H1 (cell line): ENCODE results near the gene ZNF366. TPM values are rescaled to one million over a fixed set of nuclear protein-coding genes. Genes with fewer than 3 reads are reported as not detected.

Source experiments
- CTCF ChIA-PET: fragments of 300-600 bp; sonication (Branson Sonifier 250); formaldehyde crosslinking; loops from one replicate; lab custom pipeline; 2021; ENCODE audit not compliant: partially characterized antibody; lab: Charles Lee
- POLR2A ChIA-PET: fragments of 300-600 bp; sonication (Branson Sonifier 250); formaldehyde crosslinking; loops from one replicate; lab custom pipeline; 2021; ENCODE audit warnings: inconsistent platforms; ENCODE audit not compliant: partially characterized antibody; lab: Charles Lee
- DNase-seq, 2 experiments: peaks; one replicate each; pipeline versions ENCODE4 v3.0.0 to v3.0.0-alpha.2; 2010 to 2022; ENCODE audit warnings: low spot score in 2 of 2, low read depth in 1 of 2, mixed read lengths in 1 of 2
- FAIRE-seq: peaks from 2 replicates; lab custom pipeline; 2011; peaks lifted over from hg19 to GRCh38; lab: Jason Lieb, UNC
- H2AFZ ChIP-seq: 2 replicates; pipeline ENCODE4 v1.8.1; 2012; ENCODE audit warnings: low read length, inconsistent platforms
- H2AK5ac ChIP-seq: 2 replicates; pipeline ENCODE4 v1.6.1; 2013; ENCODE audit warnings: low read depth, low read length
- H2BK120ac ChIP-seq: replicated peaks from 2 replicates; pipeline ENCODE3; 2013; ENCODE audit warnings: low read depth, low read length, inconsistent platforms
- H2BK12ac ChIP-seq: 2 replicates; pipeline ENCODE4 v1.6.1; 2013; ENCODE audit warnings: low read depth, low read length
- H2BK15ac ChIP-seq: 2 replicates; pipeline ENCODE4 v1.6.1; 2013; ENCODE audit warnings: low read length
- H2BK20ac ChIP-seq: 2 replicates; pipeline ENCODE4 v1.6.1; 2013; ENCODE audit warnings: low read length
- H2BK5ac ChIP-seq: 2 replicates; pipeline ENCODE4 v1.6.1; 2013; ENCODE audit warnings: low read depth, low read length
- H3K14ac ChIP-seq: 2 replicates; pipeline ENCODE4 v1.6.1; 2013; ENCODE audit warnings: inconsistent platforms; ENCODE audit not compliant: insufficient read length
- H3K18ac ChIP-seq: 2 replicates; pipeline ENCODE4 v1.6.1; 2013; ENCODE audit warnings: low read length; ENCODE audit errors: extremely low read depth
- H3K23ac ChIP-seq: 2 replicates; pipeline ENCODE4 v1.6.1; 2013; ENCODE audit warnings: inconsistent platforms; ENCODE audit not compliant: insufficient read length
- H3K23me2 ChIP-seq: 2 replicates; pipeline ENCODE4 v1.6.1; 2013; ENCODE audit warnings: low read depth, low read length
- H3K27ac ChIP-seq: 2 replicates; pipeline ENCODE4 v1.6.1; 2011; ENCODE audit warnings: low read depth, low read length, inconsistent platforms
- H3K27me3 ChIP-seq, 4 experiments: replicated peaks in 1 of 4; 1 replicate in 1 of 4; 2 replicates in 3 of 4; pipeline versions ENCODE4 v1.6.1 to v1.8.1; 2011 to 2013; ENCODE audit warnings: low read length in 3 of 4, mild to moderate bottlenecking in 3 of 4, inconsistent platforms in 2 of 4, mixed read lengths in 2 of 4, moderate library complexity in 1 of 4; ENCODE audit not compliant: control insufficient read depth in 3 of 4, insufficient read depth in 3 of 4; ENCODE audit errors: extremely low read depth in 1 of 4
- H3K36me3 ChIP-seq, 4 experiments: 2 replicates each; pipeline versions ENCODE4 v1.6.1 to v1.8.1; 2011 to 2013; ENCODE audit warnings: mild to moderate bottlenecking in 4 of 4, low read length in 3 of 4, moderate library complexity in 2 of 4, control low read depth in 1 of 4, inconsistent platforms in 1 of 4; ENCODE audit not compliant: insufficient read depth in 4 of 4, control insufficient read depth in 2 of 4
- H3K4ac ChIP-seq: replicated peaks from 2 replicates; pipeline ENCODE3; 2013; ENCODE audit warnings: low read length, low read depth, mixed read lengths, inconsistent platforms; ENCODE audit not compliant: insufficient read length
- H3K4me1 ChIP-seq, 4 experiments: replicated peaks in 1 of 4; 1 replicate in 1 of 4; 2 replicates in 3 of 4; pipeline versions ENCODE4 v1.6.1 to v1.8.1; 2011 to 2013; ENCODE audit warnings: low read length in 3 of 4, inconsistent platforms in 2 of 4, mixed read lengths in 1 of 4; ENCODE audit not compliant: insufficient read depth in 4 of 4, control insufficient read depth in 3 of 4
- H3K4me2 ChIP-seq, 2 experiments: 2 replicates each; pipeline versions ENCODE4 v1.6.1 to v1.8.1; 2011 to 2013; ENCODE audit warnings: low read depth in 2 of 2, low read length in 2 of 2, control low read depth in 1 of 2, inconsistent platforms in 1 of 2, mild to moderate bottlenecking in 1 of 2; ENCODE audit not compliant: insufficient read depth in 1 of 2
- H3K4me3 ChIP-seq, 4 experiments: fragments of 200-600, 300-600 bp in 1 of 4; sonication (generic), shearing (Covaris generic), sonication (Bioruptor Twin) in 1 of 4; 2 replicates each; pipeline versions ENCODE4 v1.5.1 to v1.8.1; 2011 to 2016; ENCODE audit warnings: low read length in 4 of 4, low read depth in 3 of 4, control low read depth in 2 of 4, inconsistent platforms in 2 of 4, mild to moderate bottlenecking in 2 of 4, mixed read lengths in 1 of 4, moderate library complexity in 1 of 4; ENCODE audit not compliant: insufficient read depth in 2 of 4; ENCODE audit errors: extremely low read depth in 1 of 4
- H3K56ac ChIP-seq: replicated peaks from 2 replicates; pipeline ENCODE3; 2013; ENCODE audit warnings: low read depth, mild to moderate bottlenecking, mixed read lengths, low read length, inconsistent platforms; ENCODE audit not compliant: insufficient read length
- H3K79me1 ChIP-seq: 2 replicates; pipeline ENCODE4 v1.6.1; 2013; ENCODE audit warnings: low read depth, low read length, control low read depth
- H3K79me2 ChIP-seq, 2 experiments: 2 replicates each; pipeline versions ENCODE4 v1.6.1 to v1.8.1; 2012 to 2013; ENCODE audit warnings: low read length in 2 of 2, mild to moderate bottlenecking in 2 of 2, inconsistent platforms in 1 of 2; ENCODE audit not compliant: insufficient read depth in 2 of 2, control insufficient read depth in 1 of 2
- H3K9ac ChIP-seq, 4 experiments: replicated peaks in 1 of 4; 1 replicate in 1 of 4; 2 replicates in 3 of 4; pipeline versions ENCODE4 v1.6.1 to v1.8.1; 2011 to 2013; ENCODE audit warnings: low read depth in 3 of 4, low read length in 3 of 4, control low read depth in 2 of 4, mild to moderate bottlenecking in 2 of 4, moderate library complexity in 2 of 4, inconsistent platforms in 1 of 4; ENCODE audit errors: extremely low read depth in 1 of 4
- H3K9me3 ChIP-seq, 2 experiments: 2 replicates each; pipeline versions ENCODE4 v1.6.1 to v1.8.1; 2012 to 2013; ENCODE audit warnings: mild to moderate bottlenecking in 2 of 2, moderate library complexity in 2 of 2, control low read depth in 1 of 2, inconsistent platforms in 1 of 2, low read depth in 1 of 2, low read length in 1 of 2, mixed read lengths in 1 of 2; ENCODE audit not compliant: insufficient read depth in 2 of 2
- H4K20me1 ChIP-seq, 2 experiments: replicated peaks in 1 of 2; 2 replicates each; pipeline versions ENCODE3 to v1.8.1; 2011 to 2013; ENCODE audit warnings: inconsistent platforms in 2 of 2, low read length in 2 of 2, mild to moderate bottlenecking in 1 of 2; ENCODE audit not compliant: insufficient read depth in 2 of 2, control insufficient read depth in 1 of 2
- H4K5ac ChIP-seq: 2 replicates; pipeline ENCODE4 v1.6.1; 2013; ENCODE audit warnings: low read length, low read depth, mixed read lengths, inconsistent platforms; ENCODE audit not compliant: insufficient read length
- H4K8ac ChIP-seq: 2 replicates; pipeline ENCODE4 v1.8.0; 2013; ENCODE audit warnings: mild to moderate bottlenecking, moderate library complexity, low read length, inconsistent platforms; ENCODE audit not compliant: insufficient read depth; ENCODE audit errors: extremely low read depth
- H4K91ac ChIP-seq: replicated peaks from 2 replicates; pipeline ENCODE3; 2013; ENCODE audit warnings: low read length, mixed read lengths, inconsistent platforms; ENCODE audit not compliant: insufficient read length
- KDM4A ChIP-seq: IDR thresholded peaks from one replicate; pipeline ENCODE4 v1.7.1; 2012; ENCODE audit warnings: low read depth, mild to moderate bottlenecking, moderate library complexity, low read length, inconsistent platforms; ENCODE audit not compliant: severe bottlenecking
- RFX5 ChIP-seq: IDR thresholded peaks from 2 replicates; pipeline ENCODE4 v1.6.1; 2011; ENCODE audit warnings: low read depth, low read length, improper control_type of control experiment, borderline replicate concordance
- WGBS, 2 experiments: shearing (Covaris generic) in 1 of 2; methylation state at CpG; one replicate each; pipeline versions ENCODE4 v1.1.6 to v1.1.7; 2013 to 2015; ENCODE audit warnings: low lambda C conversion rate in 2 of 2, mixed read lengths in 2 of 2, inconsistent platforms in 1 of 2, low coverage in 1 of 2, missing lambda C conversion rate in 1 of 2; ENCODE audit not compliant: insufficient replicate concordance in 2 of 2, insufficient coverage in 1 of 2, insufficient read length in 1 of 2; ENCODE audit errors: extremely low coverage in 1 of 2, missing lambda C conversion rate in 1 of 2; 5-methylcytosine and 5-hydroxymethylcytosine counted together
- polyA plus RNA-seq, 7 experiments: library from polyadenylated mRNA; depleted of rRNA in 3 of 7; stranded (reverse) in 5 of 7; unstranded in 2 of 7; fragments of >200 nt in 5 of 7; fragments of 200-250 nt in 2 of 7; gene quantifications; 1 replicate in 5 of 7; 2 replicates in 1 of 7; 4 replicates in 1 of 7; pipeline versions ENCODE4 v1.2.1 to v1.2.3, GENCODE V29; 2011 to 2013; ENCODE audit warnings: missing spikeins in 2 of 7, mixed read lengths in 2 of 7
- total RNA-seq: library from RNA; stranded (reverse); fragmentation: NEBNext Ultra II Directional; extraction: Animal tissue kit (Norgen Biotek cat#: 25700); gene quantifications from 2 replicates; pipeline ENCODE4 v1.2.1, GENCODE V29; 2021

Gene ZNF366
- total and polyA plus RNA-seq, 2 of the 8 experiments (the other 6 are each of a cell fraction or from before 2014, with no cell fraction given): not detected

DNA sequence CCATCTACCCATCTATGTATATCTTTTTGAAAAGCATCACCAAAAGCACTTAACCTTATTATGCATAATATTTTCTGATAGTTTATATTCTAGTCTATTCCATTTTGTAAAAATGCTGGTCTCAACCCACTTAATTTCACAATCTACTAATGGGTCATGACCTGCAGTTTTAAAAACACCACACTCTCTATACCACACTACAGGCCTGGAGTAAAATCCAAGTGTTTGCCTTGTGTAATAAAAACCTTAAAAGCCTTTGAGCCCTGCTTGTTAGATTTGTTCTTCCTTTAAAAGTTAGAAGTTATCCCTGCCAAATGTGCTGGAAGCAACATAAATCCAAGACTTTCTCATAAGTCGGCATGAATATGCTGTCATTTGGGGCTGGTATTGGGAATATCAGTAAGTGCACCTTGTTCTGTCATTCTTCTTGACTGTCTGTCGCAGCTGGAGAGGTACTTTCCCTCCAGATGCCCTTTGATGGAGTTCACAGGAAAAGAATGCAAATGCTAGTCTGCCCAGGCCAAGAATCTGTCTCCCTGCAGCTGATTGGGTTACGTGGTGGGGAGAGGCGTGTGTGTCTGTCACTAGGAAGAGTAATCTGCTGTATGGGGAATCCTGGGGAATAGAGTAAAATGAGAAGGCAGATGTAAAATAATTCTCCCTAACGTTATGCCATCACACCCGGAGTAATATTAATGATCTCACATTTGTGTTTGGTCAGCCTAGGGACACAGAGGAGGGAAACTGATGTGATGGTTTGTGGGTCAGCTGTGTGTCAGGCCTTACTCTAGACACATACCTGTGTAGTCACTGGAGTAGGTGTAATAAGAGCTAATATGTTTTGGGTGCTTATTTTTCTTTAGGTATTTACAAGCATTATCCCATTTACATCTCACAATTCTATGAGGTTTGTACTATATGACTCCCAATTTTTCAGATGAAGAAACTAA, 79.4 kb downstream of the ZNF366 start:
- H2BK12ac ChIP-seq: no peak overlapping the region
- no peak overlapping the region for H3K56ac ChIP-seq
- no peak overlapping the region for H4K91ac ChIP-seq
- H2AK5ac ChIP-seq: no peak overlapping the region
- ChIA-PET POLR2A (no interaction called here), CTCF (interaction anchor here (1.2 to 1.7 kb wide), 3 partner anchors 24 to 28 kb away, joined by 3 to 8 read pairs (median 6); no protein-coding TSS in a partner anchor)
- no peak overlapping the region for H3K23ac ChIP-seq
- H2BK5ac ChIP-seq: no peak overlapping the region
- H2BK15ac ChIP-seq: no peak overlapping the region
- no peaks in the 10 kb centered on the region for H4K20me1 ChIP-seq
- no peak overlapping the region for H2BK120ac ChIP-seq
- no peak overlapping the region for H3K4ac ChIP-seq
- no peaks in the 10 kb centered on the region for H3K23me2 ChIP-seq
- H3K4me2 ChIP-seq: no peak overlapping the region
- TF ChIP-seq KDM4A (no peak), RFX5 (peak; percentile 30; the same call in 1 of the 2 replicates)
- no peak for FAIRE-seq
- H2AFZ ChIP-seq: no peak overlapping the region
- H3K9me3 ChIP-seq: no peaks in the 10 kb centered on the region
- no peaks in the 10 kb centered on the region for H3K27me3 ChIP-seq
- no peaks in the 10 kb centered on the region for H3K79me1 ChIP-seq
- no peak overlapping the region for H3K18ac ChIP-seq
- H3K9ac ChIP-seq: no peak overlapping the region
- H4K8ac ChIP-seq: no peak overlapping the region
- H4K5ac ChIP-seq: no peak overlapping the region
- no peak overlapping the region for H3K27ac ChIP-seq
- no peaks in the 10 kb centered on the region for H3K36me3 ChIP-seq
- H3K79me2 ChIP-seq: no peaks in the 10 kb centered on the region
- no peak overlapping the region for H3K4me3 ChIP-seq
- H3K14ac ChIP-seq: no peak overlapping the region
- DNase-seq: no peak
- no peak overlapping the region for H2BK20ac ChIP-seq
- peaks cover 0 to 3% (median 0%) of the 10 kb centered on the region in 4 experiments; a peak in 2 of 7 replicates for H3K4me1 ChIP-seq
- 69% methylated on average over 6 of the region's 6 CpGs; no CpG with 5 or more reads in 1 of the 2 experiments for WGBS, 2 experiments
